OCI-LY3 (cell line): ENCODE measurements around the gene UBLCP1.

Experiments
- CTCF ChIP-seq: fragments of 200-600, 300-600 bp; sonication (generic); IDR thresholded peaks from 2 replicates; pipeline ENCODE4 v1.5.1; 2014; ENCODE audit warnings: antibody characterized with exemption, low read length, low read depth
- EZH2phosphoT487 ChIP-seq: fragments of 200-600 bp; shearing (Covaris generic); IDR thresholded peaks from 2 replicates; pipeline ENCODE4 v1.6.1; 2018; ENCODE audit warnings: antibody characterized with exemption, mixed run types, low read depth

DNA sequence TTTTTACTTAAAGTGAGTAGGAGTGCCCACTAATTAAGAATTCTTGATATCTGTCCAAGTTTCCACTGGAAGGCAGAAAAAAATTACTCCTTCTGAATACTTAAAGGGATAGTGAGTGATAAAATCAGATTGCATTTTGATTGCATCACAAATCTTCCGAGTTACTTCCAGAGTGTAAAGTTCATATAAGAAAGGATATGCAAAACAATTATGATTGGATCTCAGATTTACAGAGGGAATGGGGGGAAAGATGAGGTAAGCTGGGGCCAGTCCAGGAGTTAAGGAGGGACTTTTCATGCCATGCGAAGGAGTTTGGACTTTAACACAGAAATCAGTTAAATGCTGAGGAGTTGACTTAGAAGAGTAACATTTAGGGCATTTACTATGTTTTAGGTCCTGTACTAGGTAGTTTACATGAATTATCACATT is 44.5 kb upstream of the UBLCP1 start:
- TF ChIP-seq CTCF, result no peak
- no peak for TF ChIP-seq EZH2phosphoT487
